Fibroblast of mammary gland (primary cell): Measurements from ENCODE around the gene ADGRB3.

Experiments used
- DNase-seq: peaks from one replicate; pipeline ENCODE4 v3.0.0-alpha.2; 2010; ENCODE audit warnings: low read depth
- H3K4me3 ChIP-seq: 2 replicates; pipeline ENCODE4 v1.5.1; 2011; ENCODE audit warnings: low read depth, mild to moderate bottlenecking, low read length, moderate library complexity; ENCODE audit not compliant: control insufficient read depth
- TF ChIP-seq, protein P1 (sequence below): conservative IDR thresholded peaks from 2 replicates; pipeline ENCODE4 v1.5.1; 2011; ENCODE audit warnings: low read depth, low read length, inconsistent platforms; ENCODE audit not compliant: control insufficient read depth, insufficient read depth

The ADGRB3 gene

DNA sequence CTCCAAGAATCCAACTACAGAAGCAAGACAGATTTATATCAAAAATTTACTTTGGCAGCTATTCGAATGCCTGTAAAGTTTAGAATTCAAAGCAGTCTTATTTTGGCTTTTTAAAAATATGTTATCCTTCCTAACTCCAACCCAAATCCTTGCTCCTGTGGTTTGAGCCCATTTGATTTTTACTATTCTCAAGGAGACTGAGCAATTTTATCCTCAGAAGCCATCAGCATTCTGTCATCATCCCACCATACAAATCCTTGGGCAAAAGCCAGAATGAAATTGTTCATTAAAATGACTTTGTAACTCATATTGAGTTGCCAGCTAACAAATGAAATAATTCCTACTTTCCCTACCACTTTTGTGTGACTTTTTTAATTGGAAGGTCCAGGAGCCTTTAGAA, 392.8 kb downstream of the ADGRB3 start:
- no peak overlapping the region for H3K4me3 ChIP-seq
- DNase-seq = no peak
- TF ChIP-seq, protein P1, sequence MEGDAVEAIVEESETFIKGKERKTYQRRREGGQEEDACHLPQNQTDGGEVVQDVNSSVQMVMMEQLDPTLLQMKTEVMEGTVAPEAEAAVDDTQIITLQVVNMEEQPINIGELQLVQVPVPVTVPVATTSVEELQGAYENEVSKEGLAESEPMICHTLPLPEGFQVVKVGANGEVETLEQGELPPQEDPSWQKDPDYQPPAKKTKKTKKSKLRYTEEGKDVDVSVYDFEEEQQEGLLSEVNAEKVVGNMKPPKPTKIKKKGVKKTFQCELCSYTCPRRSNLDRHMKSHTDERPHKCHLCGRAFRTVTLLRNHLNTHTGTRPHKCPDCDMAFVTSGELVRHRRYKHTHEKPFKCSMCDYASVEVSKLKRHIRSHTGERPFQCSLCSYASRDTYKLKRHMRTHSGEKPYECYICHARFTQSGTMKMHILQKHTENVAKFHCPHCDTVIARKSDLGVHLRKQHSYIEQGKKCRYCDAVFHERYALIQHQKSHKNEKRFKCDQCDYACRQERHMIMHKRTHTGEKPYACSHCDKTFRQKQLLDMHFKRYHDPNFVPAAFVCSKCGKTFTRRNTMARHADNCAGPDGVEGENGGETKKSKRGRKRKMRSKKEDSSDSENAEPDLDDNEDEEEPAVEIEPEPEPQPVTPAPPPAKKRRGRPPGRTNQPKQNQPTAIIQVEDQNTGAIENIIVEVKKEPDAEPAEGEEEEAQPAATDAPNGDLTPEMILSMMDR = no peak

DNA sequence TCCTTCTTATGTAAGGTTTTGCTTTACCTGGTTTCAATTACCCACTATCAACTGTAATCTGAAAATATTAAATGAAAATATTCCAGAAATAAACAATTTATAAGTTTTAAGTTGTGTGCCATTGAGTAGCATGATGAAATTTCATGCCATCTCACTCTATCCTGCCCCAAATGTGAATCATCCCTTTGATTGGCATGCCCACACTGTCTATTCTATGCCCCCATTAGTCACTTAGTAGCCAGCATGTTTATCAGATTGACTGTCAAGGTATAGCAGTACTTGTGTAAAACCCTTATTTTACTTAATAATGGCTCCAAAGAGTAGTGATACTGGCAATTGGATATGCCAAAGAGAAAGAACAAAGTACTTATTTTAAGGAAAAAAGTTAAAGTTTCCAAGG, 403.8 kb downstream of the ADGRB3 start:
- H3K4me3 ChIP-seq = no peak overlapping the region
- TF ChIP-seq, protein P1 = no peak
- no peak for DNase-seq

DNA sequence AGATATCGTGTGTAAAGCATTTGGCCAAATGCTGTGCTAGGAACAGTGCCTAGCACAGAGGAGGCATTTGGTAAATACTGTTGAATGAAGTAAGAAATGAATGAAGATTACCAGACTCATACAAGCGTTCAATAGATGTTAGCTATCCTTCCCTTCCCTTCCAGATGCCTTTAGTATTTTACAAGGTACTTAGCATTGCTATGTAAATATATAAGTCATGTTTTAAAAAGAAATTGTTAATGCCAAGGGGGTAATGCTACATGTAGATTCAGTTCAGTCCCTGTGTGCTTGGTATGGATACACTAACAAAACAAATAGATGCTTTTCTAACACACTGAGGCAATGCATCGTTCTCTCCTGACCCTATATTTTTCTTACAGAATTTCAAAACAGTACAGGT, 407.2 kb downstream of the ADGRB3 start:
- TF ChIP-seq, protein P1 = no peak
- DNase-seq = no peak
- no peak overlapping the region for H3K4me3 ChIP-seq

DNA sequence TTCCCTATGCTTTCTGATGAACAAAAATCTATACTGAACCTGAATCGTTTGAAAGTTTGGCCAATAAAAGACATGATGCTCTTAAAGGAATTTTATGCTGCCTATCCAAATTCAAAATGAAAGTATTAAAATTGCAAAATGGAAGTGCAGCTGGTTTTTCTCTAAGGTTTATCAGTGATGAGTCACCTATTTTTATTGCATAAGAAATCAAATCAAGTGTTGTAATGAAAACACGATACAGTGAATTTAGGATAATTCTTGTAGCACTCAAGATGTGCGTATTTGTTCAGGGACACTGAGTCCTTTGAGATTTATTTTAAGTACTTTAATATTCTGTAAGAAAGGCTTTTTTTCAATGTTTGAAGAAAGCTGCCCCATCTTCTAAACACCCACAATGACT, 409.5 kb downstream of the ADGRB3 start:
- TF ChIP-seq, protein P1 = no peak
- DNase-seq = peak; percentile 1
- no peak overlapping the region for H3K4me3 ChIP-seq

DNA sequence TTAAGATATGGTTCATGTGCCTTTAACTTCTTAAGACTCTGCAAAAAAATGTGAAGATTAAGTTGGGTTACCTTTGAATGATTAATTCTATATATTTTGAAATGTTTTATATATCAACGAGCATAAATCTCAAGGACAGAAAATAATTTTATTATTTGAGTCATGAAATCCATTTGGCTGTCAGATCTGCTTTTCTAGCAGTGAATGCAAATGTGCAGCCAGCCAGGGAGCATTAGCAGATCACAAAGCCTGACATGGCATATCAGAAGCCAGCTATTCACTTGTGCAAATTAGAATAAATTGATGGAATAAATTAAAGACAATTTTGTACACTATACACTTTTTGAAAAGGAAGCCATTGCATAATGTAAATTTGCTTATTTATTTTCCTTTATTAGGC, 424.3 kb downstream of the ADGRB3 start:
- DNase-seq = no peak
- TF ChIP-seq, protein P1 = no peak
- H3K4me3 ChIP-seq = no peak overlapping the region

DNA sequence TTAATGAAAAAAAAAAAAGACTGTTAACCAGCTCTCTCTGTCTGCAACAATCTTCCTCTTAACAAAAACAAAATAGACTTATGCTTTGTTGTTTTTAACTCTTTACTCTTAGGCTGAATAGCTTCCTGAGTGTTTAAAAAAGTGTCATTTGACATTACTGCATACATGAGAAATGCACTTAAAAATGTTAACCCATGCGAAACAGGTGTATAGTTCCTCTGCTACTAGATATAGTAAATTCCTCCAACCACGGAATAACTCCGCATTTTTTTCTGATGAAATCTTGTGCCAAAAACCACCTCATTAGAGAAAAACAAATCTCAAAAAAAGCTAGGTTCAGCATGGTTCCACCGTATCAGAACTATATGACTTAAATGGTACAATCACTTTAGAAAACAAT, 426.0 kb downstream of the ADGRB3 start:
- TF ChIP-seq, protein P1 = no peak
- no peak overlapping the region for H3K4me3 ChIP-seq
- no peak for DNase-seq

DNA sequence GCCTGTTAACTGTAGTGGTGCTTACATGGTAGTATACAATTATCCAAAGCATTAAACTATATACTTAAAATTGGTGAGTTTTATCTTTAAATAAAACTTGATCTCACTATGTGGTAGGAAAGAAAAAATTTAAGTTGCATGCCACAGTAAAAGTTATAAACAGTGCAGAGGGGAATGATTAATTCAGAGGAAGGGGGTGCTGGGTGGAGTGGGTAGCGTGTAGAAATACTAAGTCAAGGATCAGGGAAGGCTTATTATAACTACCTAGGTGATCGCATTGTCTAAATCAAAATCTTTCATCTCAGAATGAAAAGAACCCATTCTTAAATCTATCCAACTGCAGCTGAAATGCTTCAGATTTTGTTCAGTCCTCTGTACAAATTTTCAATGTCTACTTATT, 428.3 kb downstream of the ADGRB3 start:
- H3K4me3 ChIP-seq = no peak overlapping the region
- TF ChIP-seq, protein P1 = no peak
- no peak for DNase-seq
